Lower leg skin (tissue), 4 donors: ENCODE data around the gene TAAR1. TPM values are rescaled to one million over a fixed set of nuclear protein-coding genes. Genes with fewer than 3 reads are reported as not detected.
"Not testable (repeated sequence)": the region's sequence is repeated elsewhere in the genome, so short reads cannot be mapped to it uniquely, and the experiment has no call there.

ENCODE experiments used
- DNase-seq, 2 donors: peaks; one replicate each; pipeline ENCODE4 v3.0.0-alpha.2; 2019; ENCODE audit warnings: low spot score in 2 of 2
- H3K4me3 ChIP-seq: fragments of 200-600 bp; sonication (generic); 2 replicates; pipeline ENCODE4 v1.5.1; 2017; ENCODE audit warnings: mild to moderate bottlenecking, low read depth; ENCODE audit not compliant: poor library complexity, severe bottlenecking
- POLR2A ChIP-seq, 2 donors: fragments of 450-650 bp; IDR thresholded peaks; one replicate each; pipeline ENCODE4 v1.6.1; 2016 to 2017; ENCODE audit warnings: antibody characterized with exemption in 2 of 2, mild to moderate bottlenecking in 1 of 2, moderate library complexity in 1 of 2
- WGBS, 2 donors: methylation state at CpG; one replicate each; pipeline ENCODE4 v1.1.5; 2018; 5-methylcytosine and 5-hydroxymethylcytosine counted together
- intact Hi-C: fragments of 100-400 bp; cut with DNase I; formaldehyde crosslinking; loops from one replicate; pipeline ENCODE4 v1.15.0; 2023; ENCODE audit warnings: low total_unique reads
- total RNA-seq, 4 donors: library from RNA; depleted of rRNA; stranded (reverse); fragments of >200 nt; gene quantifications; one replicate each; pipeline ENCODE4 v1.1.0, GENCODE V29; 2016
- TF ChIP-seq, protein P1 (sequence below), 3 donors: fragments of 450-650 bp; IDR thresholded peaks; one replicate each; pipeline ENCODE4 v1.5.1; 2016; ENCODE audit warnings: antibody characterized with exemption in 3 of 3, mild to moderate bottlenecking in 3 of 3, moderate library complexity in 2 of 3

The TAAR1 gene
- total RNA-seq, 4 donors from 2014 or later: not detected

DNA sequence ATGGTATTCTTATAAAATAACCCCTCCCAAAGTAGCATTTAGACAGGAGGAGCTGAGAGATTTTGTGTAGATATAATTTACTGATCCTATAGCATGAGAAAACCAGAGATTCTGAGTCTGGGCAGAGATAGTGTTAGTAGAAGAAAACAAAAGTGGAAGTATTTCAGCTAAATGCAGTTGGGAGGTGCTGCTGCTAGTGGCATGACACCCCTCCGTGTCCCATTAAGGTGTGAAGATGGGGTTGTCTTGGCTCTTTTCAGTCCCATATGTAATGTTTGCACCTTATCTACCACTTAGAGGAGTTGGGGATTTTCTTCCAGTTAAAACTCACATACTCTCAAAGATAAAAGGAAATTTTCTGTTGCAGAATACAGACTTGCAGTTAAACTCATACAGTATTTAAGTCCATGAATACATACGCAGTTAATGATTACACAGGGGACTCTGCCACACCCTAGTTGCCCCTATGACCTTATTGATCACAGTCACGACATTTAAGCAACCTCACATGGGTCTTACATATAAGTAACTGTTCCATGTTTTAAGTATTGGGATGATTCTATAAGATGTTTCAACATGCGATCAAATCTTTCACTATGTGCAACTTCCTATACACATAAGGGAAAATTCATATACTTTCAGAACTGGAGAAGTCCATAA, 46.4 kb downstream of the TAAR1 start:
- DNase-seq: no peak
- TF ChIP-seq POLR2A (IDR thresholded peaks at IDR 0.05): no peak
- TF ChIP-seq, protein P1, sequence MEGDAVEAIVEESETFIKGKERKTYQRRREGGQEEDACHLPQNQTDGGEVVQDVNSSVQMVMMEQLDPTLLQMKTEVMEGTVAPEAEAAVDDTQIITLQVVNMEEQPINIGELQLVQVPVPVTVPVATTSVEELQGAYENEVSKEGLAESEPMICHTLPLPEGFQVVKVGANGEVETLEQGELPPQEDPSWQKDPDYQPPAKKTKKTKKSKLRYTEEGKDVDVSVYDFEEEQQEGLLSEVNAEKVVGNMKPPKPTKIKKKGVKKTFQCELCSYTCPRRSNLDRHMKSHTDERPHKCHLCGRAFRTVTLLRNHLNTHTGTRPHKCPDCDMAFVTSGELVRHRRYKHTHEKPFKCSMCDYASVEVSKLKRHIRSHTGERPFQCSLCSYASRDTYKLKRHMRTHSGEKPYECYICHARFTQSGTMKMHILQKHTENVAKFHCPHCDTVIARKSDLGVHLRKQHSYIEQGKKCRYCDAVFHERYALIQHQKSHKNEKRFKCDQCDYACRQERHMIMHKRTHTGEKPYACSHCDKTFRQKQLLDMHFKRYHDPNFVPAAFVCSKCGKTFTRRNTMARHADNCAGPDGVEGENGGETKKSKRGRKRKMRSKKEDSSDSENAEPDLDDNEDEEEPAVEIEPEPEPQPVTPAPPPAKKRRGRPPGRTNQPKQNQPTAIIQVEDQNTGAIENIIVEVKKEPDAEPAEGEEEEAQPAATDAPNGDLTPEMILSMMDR (IDR thresholded peaks at IDR 0.05): no peak
- no peak overlapping the region for H3K4me3 ChIP-seq
- WGBS, 2 donors: 52 to 59% methylated on average over 4 of the region's 4 CpGs
- intact Hi-C loops: no loop called here

DNA sequence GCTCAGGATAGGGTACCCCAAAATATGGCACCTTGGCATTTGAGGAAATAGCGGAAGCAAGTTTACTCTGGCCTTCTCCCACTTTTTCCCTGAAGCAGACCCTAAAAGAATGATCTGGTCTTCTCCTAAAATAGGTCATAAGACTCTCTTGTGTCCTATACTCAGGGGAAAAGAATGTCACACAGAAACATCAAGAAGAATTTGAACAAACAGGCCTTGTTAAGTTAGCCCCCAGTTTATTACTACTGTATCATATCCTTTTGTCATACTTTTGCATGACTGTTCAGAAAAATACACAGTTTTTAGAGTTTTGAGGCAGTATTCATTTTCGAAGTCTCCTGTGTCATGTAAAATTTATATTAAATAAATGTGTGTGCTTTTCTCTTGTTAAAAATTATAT, 47.4 kb downstream of the TAAR1 start:
- no peak for DNase-seq
- WGBS, 2 donors: 83 to 84% methylated on average over 2 of the region's 2 CpGs
- intact Hi-C loops: no loop called here
- no peak for TF ChIP-seq POLR2A (IDR thresholded peaks at IDR 0.05)
- TF ChIP-seq, protein P1 (IDR thresholded peaks at IDR 0.05): no peak
- no peak overlapping the region for H3K4me3 ChIP-seq

DNA sequence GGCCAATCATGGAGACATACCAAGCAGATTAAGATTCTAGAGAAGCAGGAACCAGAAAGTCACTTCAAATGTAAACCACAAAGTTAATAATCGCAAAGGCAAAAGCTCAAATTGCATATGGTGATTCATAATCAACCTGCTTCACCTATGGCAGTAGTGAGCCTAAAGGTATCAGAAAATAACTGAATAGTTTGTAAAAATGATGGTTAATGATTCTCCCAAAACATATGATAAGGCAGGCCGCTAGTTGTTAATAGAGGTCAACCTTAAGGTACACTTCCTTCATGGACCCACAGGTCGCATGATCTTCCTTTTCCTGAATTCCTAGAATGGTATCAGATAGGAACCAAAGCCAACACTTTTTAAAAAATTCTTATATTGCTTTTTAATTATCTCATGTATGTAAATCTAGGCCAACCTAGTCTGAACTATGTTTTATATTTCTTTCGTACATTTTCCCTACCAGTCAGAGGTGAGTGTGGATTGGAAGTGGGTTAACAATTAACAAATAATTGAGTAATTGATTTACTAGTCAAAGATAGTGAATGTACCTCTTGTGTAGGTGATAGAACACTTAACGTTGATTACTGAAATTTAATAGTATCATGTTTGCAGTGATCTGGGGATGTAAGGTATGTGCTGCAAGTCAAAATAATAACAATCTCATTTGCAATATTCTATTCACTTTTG, 51.3 kb downstream of the TAAR1 start:
- no peak for TF ChIP-seq POLR2A (IDR thresholded peaks at IDR 0.05)
- TF ChIP-seq, protein P1 (IDR thresholded peaks at IDR 0.05): no peak
- no peak for DNase-seq
- no peak overlapping the region for H3K4me3 ChIP-seq
- WGBS, 2 donors: 90 to 94% methylated on average over 5 of the region's 5 CpGs
- intact Hi-C loops: no loop called here

DNA sequence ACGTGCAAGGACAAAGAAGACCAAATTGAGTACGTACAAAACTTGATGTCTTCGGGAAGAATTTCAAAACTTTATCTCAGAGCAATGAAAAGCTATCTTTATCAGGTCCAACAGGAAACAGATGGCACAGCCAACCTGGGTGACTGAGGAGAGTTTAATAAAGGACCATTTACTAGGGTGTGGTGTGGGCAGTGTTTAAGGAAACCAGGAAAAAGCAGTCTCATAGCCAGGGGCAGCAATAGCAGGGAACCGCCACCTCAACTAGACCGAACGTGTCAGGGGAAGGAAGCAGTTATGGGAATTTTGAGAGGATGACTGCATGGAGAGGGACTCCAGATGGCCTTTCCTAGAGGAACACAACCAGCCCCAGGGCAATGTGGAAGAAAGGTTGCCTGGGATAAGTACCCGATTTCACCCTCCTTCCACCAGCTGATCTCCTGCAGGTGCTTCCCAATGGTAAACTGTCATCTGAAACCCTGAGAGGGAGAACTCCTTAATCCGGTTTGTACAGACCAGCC, 54.3 kb downstream of the TAAR1 start:
- intact Hi-C loops: no loop called here
- H3K4me3 ChIP-seq: no peak overlapping the region
- WGBS, 2 donors: 69 to 70% methylated on average over 8 of the region's 8 CpGs
- TF ChIP-seq, protein P1 (IDR thresholded peaks at IDR 0.05): no peak
- TF ChIP-seq POLR2A (IDR thresholded peaks at IDR 0.05): no peak
- DNase-seq: no peak

DNA sequence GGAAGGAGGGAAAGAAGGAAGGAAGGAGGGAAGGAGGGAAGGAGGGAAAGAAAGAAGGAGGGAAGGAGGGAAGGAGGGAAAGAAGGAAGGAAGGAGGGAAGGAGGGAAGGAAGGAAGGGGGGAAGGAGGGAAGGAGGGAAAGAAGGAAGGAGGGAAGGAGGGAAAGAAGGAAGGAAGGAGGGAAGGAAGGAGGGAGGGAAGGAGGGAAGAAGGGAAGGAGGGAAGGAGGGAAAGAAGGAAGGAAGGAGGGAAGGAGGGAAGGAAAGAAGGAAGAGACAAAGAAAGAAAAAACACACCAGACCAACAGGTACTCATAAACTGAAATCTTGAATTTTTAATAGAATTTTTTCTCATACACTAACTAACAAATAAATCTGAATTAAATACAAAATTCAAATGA, 58.1 kb downstream of the TAAR1 start:
- DNase-seq, H3K4me3 ChIP-seq, intact Hi-C loops: not testable (repeated sequence)

DNA sequence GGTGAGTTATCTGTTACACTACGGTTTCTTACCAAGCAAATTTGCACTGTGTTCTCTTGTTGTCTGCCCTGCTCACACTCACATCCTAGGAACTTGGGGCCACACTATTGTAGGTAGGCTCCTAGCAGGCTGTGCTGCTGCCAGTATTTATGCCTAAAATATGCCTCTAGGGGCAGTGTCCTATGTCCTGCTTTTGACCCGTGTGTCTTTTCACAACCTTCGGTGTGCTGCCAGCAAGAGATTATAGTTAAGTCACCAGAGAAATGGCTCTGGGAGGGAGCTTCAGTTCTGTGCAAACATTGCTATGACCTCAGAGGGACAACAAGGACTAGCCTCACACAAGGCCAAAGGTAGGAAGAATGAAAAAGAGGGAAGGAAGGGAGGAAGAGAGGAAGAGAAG, 60.5 kb downstream of the TAAR1 start:
- TF ChIP-seq POLR2A (IDR thresholded peaks at IDR 0.05): no peak
- TF ChIP-seq, protein P1 (IDR thresholded peaks at IDR 0.05): no peak
- DNase-seq: no peak
- H3K4me3 ChIP-seq: no peak overlapping the region
- WGBS, 2 donors: 31 to 45% methylated on average over 3 of the region's 3 CpGs
- intact Hi-C loops: no loop called here
